Cardiac fibroblast (primary cell): ENCODE results near the gene MYH15.

Experiments
- DNase-seq, 2 donors: peaks; one replicate each; pipeline versions ENCODE4 v3.0.0 to v3.0.0-alpha.2; 2010; ENCODE audit warnings: low read depth in 2 of 2
- H3K4me3 ChIP-seq, 2 donors: replicated peaks in 1 of 2; 1 replicate in 1 of 2; 2 replicates in 1 of 2; pipeline ENCODE4 v1.5.1; 2011; ENCODE audit warnings: low read depth in 2 of 2, low read length in 2 of 2, mild to moderate bottlenecking in 2 of 2, moderate library complexity in 1 of 2
- CTCF ChIP-seq: IDR thresholded peaks from one replicate; pipeline ENCODE4 v1.5.1; 2011; ENCODE audit warnings: low read depth, mild to moderate bottlenecking, low read length, inconsistent platforms

The MYH15 gene

GRCh38 chr3:108415661-108416060 lies 94.7 kb downstream of the MYH15 start:
- no peak for DNase-seq
- no peak for TF ChIP-seq CTCF
- no peak overlapping the region for H3K4me3 ChIP-seq

GRCh38 chr3:108414007-108414406 lies 96.4 kb downstream of the MYH15 start:
- no peak overlapping the region for H3K4me3 ChIP-seq
- no peak for DNase-seq
- no peak for TF ChIP-seq CTCF

- H3K4me3 ChIP-seq, result no peak overlapping the region
- TF ChIP-seq CTCF, result no peak
- no peak for DNase-seq
These were observed 98.2 kb downstream of the MYH15 start for GRCh38 chr3:108412121-108412750.

- TF ChIP-seq CTCF, result no peak
- no peak overlapping the region for H3K4me3 ChIP-seq
- no peak for DNase-seq
These were observed 99.8 kb downstream of the MYH15 start for GRCh38 chr3:108410531-108410984.

- DNase-seq, result no peak
- no peak overlapping the region for H3K4me3 ChIP-seq
- TF ChIP-seq CTCF, result no peak
These were observed 100.6 kb downstream of the MYH15 start for GRCh38 chr3:108409800-108410178.

GRCh38 chr3:108408883-108409799 lies 101.3 kb downstream of the MYH15 start:
- H3K4me3 ChIP-seq, result no peak overlapping the region
- no peak for TF ChIP-seq CTCF
- DNase-seq, result no peak
